Measurements from ENCODE around the gene ZNF341. TPM values are rescaled to one million over a fixed set of nuclear protein-coding genes. Genes with fewer than 3 reads are reported as not detected.

The ZNF341 gene
- total and polyA plus RNA-seq, 10 donors: 2.3 to 6.7 (median 4.5) TPM

GRCh38 chr20:33793011-33793931 is 61.5 kb downstream of the ZNF341 start:
- Histone ChIP-seq H3K4me3 (peak overlapping the region in 1 of 8 donors; percentile 11), H3K27me3 (replicated peaks in 1 of 7) (no peaks in the 10 kb centered on the region), H3K36me3 (peaks cover 0 to 36% (median 11%) of the 10 kb centered on the region in 6 donors), H3K27ac (peak overlapping the region in 7 of 8 donors; percentile 33 to 75 (median 66)), H3K9me3 (no peaks in the 10 kb centered on the region), H3K4me1 (peaks cover 0 to 28% (median 13%) of the 10 kb centered on the region in 6 donors)
- TF ChIP-seq POLR2AphosphoS5 (IDR thresholded peaks at IDR 0.05) (peak; percentile 46 to 67 (median 56)), POLR2A (IDR thresholded peaks at IDR 0.05) (no peak)
- intact Hi-C loops (cut with DNase I; ENCODE audit: low total_unique reads): no loop called here
- peak; percentile 82 for DNase-seq
- 57 to 72% (median 62%) methylated on average over 21 of the region's 21 CpGs for WGBS, 5 donors

GRCh38 chr20:33796263-33796906 is 64.6 kb downstream of the ZNF341 start:
- Histone ChIP-seq H3K9me3 (no peaks in the 10 kb centered on the region), H3K4me1 (peaks cover 0 to 22% (median 10%) of the 10 kb centered on the region in 6 donors), H3K4me3 (no peak overlapping the region), H3K27ac (no peak overlapping the region), H3K36me3 (peaks cover 0 to 6% (median 2%) of the 10 kb centered on the region in 6 donors), H3K27me3 (replicated peaks in 1 of 7) (no peaks in the 10 kb centered on the region)
- 80 to 88% (median 83%) methylated on average over 9 of the region's 9 CpGs for WGBS, 5 donors
- no peak for TF ChIP-seq POLR2AphosphoS5 (IDR thresholded peaks at IDR 0.05)
- TF ChIP-seq CTCF (IDR thresholded peaks at IDR 0.05 in 8 of 11, conservative IDR thresholded peaks at IDR 0.05 in 3 of 11): no peak
- no peak for TF ChIP-seq POLR2A (IDR thresholded peaks at IDR 0.05)
- intact Hi-C loops (cut with DNase I; ENCODE audit: low total_unique reads): no loop called here
- DNase-seq: no peak

- DNase-seq: no peak
- WGBS, 5 donors: 89 to 96% (median 94%) methylated on average over 5 of the region's 5 CpGs
- intact Hi-C loops (cut with DNase I; ENCODE audit: low total_unique reads): no loop called here
- Histone ChIP-seq H3K4me1 (peaks cover 0 to 20% (median 8%) of the 10 kb centered on the region in 6 donors), H3K27me3 (replicated peaks in 1 of 7) (no peaks in the 10 kb centered on the region), H3K9me3 (no peaks in the 10 kb centered on the region), H3K27ac (no peak overlapping the region), H3K36me3 (no peaks in the 10 kb centered on the region), H3K4me3 (no peak overlapping the region)
- no peak for TF ChIP-seq POLR2AphosphoS5 (IDR thresholded peaks at IDR 0.05)
- no peak for TF ChIP-seq POLR2A (IDR thresholded peaks at IDR 0.05)
- TF ChIP-seq CTCF (IDR thresholded peaks at IDR 0.05 in 8 of 11, conservative IDR thresholded peaks at IDR 0.05 in 3 of 11): no peak
These were observed 65.2 kb downstream of the ZNF341 start for GRCh38 chr20:33796907-33797544.

GRCh38 chr20:33798444-33798843 is 66.6 kb downstream of the ZNF341 start:
- TF ChIP-seq POLR2AphosphoS5 (IDR thresholded peaks at IDR 0.05) (no peak), POLR2A (IDR thresholded peaks at IDR 0.05) (no peak), CTCF (IDR thresholded peaks at IDR 0.05 in 8 of 11, conservative IDR thresholded peaks at IDR 0.05 in 3 of 11) (no peak)
- no peaks in the 10 kb centered on the region for H3K36me3 ChIP-seq

More at GRCh38 chr20:33798444-33798843, 66.6 kb downstream of the ZNF341 start:
- Histone ChIP-seq H3K4me3 (no peak overlapping the region), H3K9me3 (no peaks in the 10 kb centered on the region), H3K4me1 (peaks cover 0 to 6% (median 1%) of the 10 kb centered on the region in 6 donors), H3K27me3 (replicated peaks in 1 of 7) (no peaks in the 10 kb centered on the region), H3K27ac (no peak overlapping the region)
- WGBS, 5 donors: 70 to 96% (median 91%) methylated on average over 4 of the region's 4 CpGs
- intact Hi-C loops (cut with DNase I; ENCODE audit: low total_unique reads): no loop called here
- no peak for DNase-seq

All from spleen (tissue), 11 donors.